Limb (tissue), 2 donors: ENCODE measurements around the gene HSH2D.
A peak's percentile ranks its signal among the peaks of the same experiment; 100 is the strongest.
"Not testable (repeated sequence)": the region's sequence is repeated elsewhere in the genome, so short reads cannot be mapped to it uniquely, and the experiment has no call there.

Experiments
- DNase-seq, 2 donors: peaks; one replicate each; pipeline ENCODE4 v3.0.0-alpha.2; 2016; ENCODE audit errors: extremely low spot score in 2 of 2

Gene HSH2D

GRCh38 chr19:16143399-16144215 is at the start of gene HSH2D:
HSH2D (plus strand) TSS chr19:16143685; CDS start chr19:16148751, 5,066 bp downstream.
- DNase-seq, result no peak

- no peak for DNase-seq
These were observed 49.0 kb upstream of the HSH2D start for GRCh38 chr19:16094360-16095070.

- DNase-seq, result no peak
These were observed 48.4 kb upstream of the HSH2D start for GRCh38 chr19:16095071-16095571.

- DNase-seq, result no peak
These were observed 47.1 kb upstream of the HSH2D start for GRCh38 chr19:16096280-16096855.

GRCh38 chr19:16098416-16098768 is 45.1 kb upstream of the HSH2D start:
- DNase-seq, result no peak

GRCh38 chr19:16098821-16099220 is 44.7 kb upstream of the HSH2D start:
- DNase-seq, result no peak

GRCh38 chr19:16099314-16099965 is 44.0 kb upstream of the HSH2D start:
- DNase-seq, result not testable (repeated sequence)

GRCh38 chr19:16100524-16100923 is 43.0 kb upstream of the HSH2D start:
- no peak for DNase-seq

GRCh38 chr19:16104722-16105121 is 38.8 kb upstream of the HSH2D start:
- DNase-seq, result no peak

GRCh38 chr19:16106121-16106520 is 37.4 kb upstream of the HSH2D start:
- DNase-seq, result no peak

- peak; percentile 99 to 100 for DNase-seq
These were observed 32.2 kb upstream of the HSH2D start, which contains the start of gene RAB8A for GRCh38 chr19:16111160-16111908. RAB8A (plus strand) TSS chr19:16111889; CDS start chr19:16111902, 13 bp downstream.

- DNase-seq, result no peak
These were observed 31.4 kb upstream of the HSH2D start for GRCh38 chr19:16111909-16112752.

GRCh38 chr19:16112778-16113177 is 30.7 kb upstream of the HSH2D start:
- no peak for DNase-seq

- DNase-seq, result no peak
These were observed 29.8 kb upstream of the HSH2D start for GRCh38 chr19:16113727-16114126.

GRCh38 chr19:16115301-16116039 is 28.0 kb upstream of the HSH2D start:
- no peak for DNase-seq

GRCh38 chr19:16116067-16116466 is 27.4 kb upstream of the HSH2D start:
- no peak for DNase-seq

GRCh38 chr19:16117594-16118033 is 25.9 kb upstream of the HSH2D start:
- no peak for DNase-seq

- DNase-seq, result no peak
These were observed 24.9 kb upstream of the HSH2D start for GRCh38 chr19:16118489-16119033.
